ENCODE measurements around the gene USP17L15. TPM values are rescaled to one million over a fixed set of nuclear protein-coding genes. Genes with fewer than 3 reads are reported as not detected.

Gene USP17L15
- not detected in 2 replicates for total RNA-seq

GRCh38 chr4:9234085-9234484 lies at the start of gene USP17L15:
Gene USP17L15, plus strand, starts transcription at chr4:9234385. Its CDS starts 0 bp downstream, at chr4:9234385.

GRCh38 chr4:9210357-9210756 lies 23.8 kb upstream of the USP17L15 start, which contains the start of gene USP17L10:
Gene USP17L10, plus strand, starts transcription at chr4:9210657. Its CDS starts 0 bp downstream, at chr4:9210657.

GRCh38 chr4:9215105-9215504 lies 19.1 kb upstream of the USP17L15 start, which contains the start of gene USP17L11:
Gene USP17L11, plus strand, starts transcription at chr4:9215405. Its CDS starts 0 bp downstream, at chr4:9215405.

DNA sequence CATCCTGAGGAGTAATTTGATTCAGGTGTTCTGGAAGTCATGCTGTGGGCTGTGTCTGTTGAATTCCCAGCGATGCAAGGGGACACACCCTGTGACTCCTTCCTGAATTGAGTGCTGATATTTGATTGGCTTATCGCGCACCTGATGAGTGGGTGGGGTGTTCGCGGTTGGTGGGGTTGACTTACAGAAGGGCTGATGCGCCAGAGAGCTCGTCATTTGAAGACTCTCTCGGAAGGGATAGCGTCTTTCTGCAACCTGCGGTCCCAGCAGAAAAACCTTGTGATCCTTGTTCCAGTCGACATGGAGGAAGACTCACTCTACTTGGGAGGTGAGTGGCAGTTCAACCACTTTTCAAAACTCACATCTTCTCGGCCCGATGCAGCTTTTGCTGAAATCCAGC lies 14.3 kb upstream of the USP17L15 start, which contains the start of gene USP17L12:
Gene USP17L12, plus strand, starts transcription at position 301 of the 400 bp plus-strand sequence. Its CDS starts 0 bp downstream, at position 301.

GRCh38 chr4:9224596-9224995 lies 9.6 kb upstream of the USP17L15 start, which contains the start of gene USP17L13:
Gene USP17L13, plus strand, starts transcription at chr4:9224896. Its CDS starts 0 bp downstream, at chr4:9224896.

DNA sequence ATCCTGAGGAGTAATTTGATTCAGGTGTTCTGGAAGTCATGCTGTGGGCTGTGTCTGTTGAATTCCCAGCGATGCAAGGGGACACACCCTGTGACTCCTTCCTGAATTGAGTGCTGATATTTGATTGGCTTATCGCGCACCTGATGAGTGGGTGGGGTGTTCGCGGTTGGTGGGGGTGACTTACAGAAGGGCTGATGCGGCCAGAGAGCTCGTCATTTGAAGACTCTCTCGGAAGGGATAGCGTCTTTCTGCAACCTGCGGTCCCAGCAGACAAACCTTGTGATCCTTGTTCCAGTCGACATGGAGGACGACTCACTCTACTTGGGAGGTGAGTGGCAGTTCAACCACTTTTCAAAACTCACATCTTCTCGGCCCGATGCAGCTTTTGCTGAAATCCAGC lies 9.4 kb downstream of the USP17L15 start, which contains the start of gene USP17L17:
Gene USP17L17, plus strand, starts transcription at position 301 of the 400 bp plus-strand sequence. Its CDS starts 0 bp downstream, at position 301.

GRCh38 chr4:9247953-9248680 lies 13.9 kb downstream of the USP17L15 start, which contains the start of gene USP17L18:
Gene USP17L18, plus strand, starts transcription at chr4:9248630. Its CDS starts 0 bp downstream, at chr4:9248630.

DNA sequence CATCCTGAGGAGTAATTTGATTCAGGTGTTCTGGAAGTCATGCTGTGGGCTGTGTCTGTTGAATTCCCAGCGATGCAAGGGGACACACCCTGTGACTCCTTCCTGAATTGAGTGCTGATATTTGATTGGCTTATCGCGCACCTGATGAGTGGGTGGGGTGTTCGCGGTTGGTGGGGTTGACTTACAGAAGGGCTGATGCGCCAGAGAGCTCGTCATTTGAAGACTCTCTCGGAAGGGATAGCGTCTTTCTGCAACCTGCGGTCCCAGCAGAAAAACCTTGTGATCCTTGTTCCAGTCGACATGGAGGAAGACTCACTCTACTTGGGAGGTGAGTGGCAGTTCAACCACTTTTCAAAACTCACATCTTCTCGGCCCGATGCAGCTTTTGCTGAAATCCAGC lies 18.9 kb downstream of the USP17L15 start, which contains the start of gene USP17L19:
Gene USP17L19, plus strand, starts transcription at position 301 of the 400 bp plus-strand sequence. Its CDS starts 0 bp downstream, at position 301.

DNA sequence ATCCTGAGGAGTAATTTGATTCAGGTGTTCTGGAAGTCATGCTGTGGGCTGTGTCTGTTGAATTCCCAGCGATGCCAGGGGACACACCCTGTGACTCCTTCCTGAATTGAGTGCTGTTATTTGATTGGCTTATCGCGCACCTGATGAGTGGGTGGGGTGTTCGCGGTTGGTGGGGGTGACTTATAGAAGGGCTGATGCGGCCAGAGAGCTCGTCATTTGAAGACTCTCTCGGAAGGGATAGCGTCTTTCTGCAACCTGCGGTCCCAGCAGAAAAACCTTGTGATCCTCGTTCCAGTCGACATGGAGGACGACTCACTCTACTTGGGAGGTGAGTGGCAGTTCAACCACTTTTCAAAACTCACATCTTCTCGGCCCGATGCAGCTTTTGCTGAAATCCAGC lies 23.6 kb downstream of the USP17L15 start, which contains the start of gene USP17L20:
Gene USP17L20, plus strand, starts transcription at position 301 of the 400 bp plus-strand sequence. Its CDS starts 0 bp downstream, at position 301.

GRCh38 chr4:9262572-9262971 lies 28.4 kb downstream of the USP17L15 start, which contains the start of gene USP17L21:
Gene USP17L21, plus strand, starts transcription at chr4:9262872. Its CDS starts 0 bp downstream, at chr4:9262872.

DNA sequence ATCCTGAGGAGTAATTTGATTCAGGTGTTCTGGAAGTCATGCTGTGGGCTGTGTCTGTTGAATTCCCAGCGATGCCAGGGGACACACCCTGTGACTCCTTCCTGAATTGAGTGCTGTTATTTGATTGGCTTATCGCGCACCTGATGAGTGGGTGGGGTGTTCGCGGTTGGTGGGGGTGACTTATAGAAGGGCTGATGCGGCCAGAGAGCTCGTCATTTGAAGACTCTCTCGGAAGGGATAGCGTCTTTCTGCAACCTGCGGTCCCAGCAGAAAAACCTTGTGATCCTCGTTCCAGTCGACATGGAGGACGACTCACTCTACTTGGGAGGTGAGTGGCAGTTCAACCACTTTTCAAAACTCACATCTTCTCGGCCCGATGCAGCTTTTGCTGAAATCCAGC lies 33.1 kb downstream of the USP17L15 start, which contains the start of gene USP17L22:
Gene USP17L22, plus strand, starts transcription at position 301 of the 400 bp plus-strand sequence. Its CDS starts 0 bp downstream, at position 301.

Other genes starting within 250 kb of the USP17L15 start
- gene FAM90A26, start 64.0 kb upstream of the USP17L15 start, total RNA-seq: not detected in 2 replicates
- gene USP17L10, start 23.7 kb upstream of the USP17L15 start, total RNA-seq: not detected in 2 replicates
- not detected in 2 replicates for gene USP17L11, start 19.0 kb upstream of the USP17L15 start, total RNA-seq
- not detected in 2 replicates for gene USP17L12, start 14.2 kb upstream of the USP17L15 start, total RNA-seq
- gene USP17L13, start 9.5 kb upstream of the USP17L15 start, total RNA-seq: not detected in 2 replicates
- not detected in 2 replicates for gene USP17L17, start 9.5 kb downstream of the USP17L15 start, total RNA-seq
- gene USP17L18, start 14.2 kb downstream of the USP17L15 start, total RNA-seq: not detected in 2 replicates
- gene USP17L19, start 19.0 kb downstream of the USP17L15 start, total RNA-seq: not detected in 2 replicates
- gene USP17L20, start 23.7 kb downstream of the USP17L15 start, total RNA-seq: not detected in 2 replicates
- gene USP17L21, start 28.5 kb downstream of the USP17L15 start, total RNA-seq: not detected in 2 replicates
- gene USP17L22, start 33.2 kb downstream of the USP17L15 start, total RNA-seq: not detected in 2 replicates
- not detected in 2 replicates for gene USP17L24, start 90.8 kb downstream of the USP17L15 start, total RNA-seq
- gene USP17L25, start 95.5 kb downstream of the USP17L15 start, total RNA-seq: not detected in 2 replicates
- not detected in 2 replicates for gene USP17L26, start 100.3 kb downstream of the USP17L15 start, total RNA-seq
- gene USP17L5, start 105.0 kb downstream of the USP17L15 start, total RNA-seq: not detected in 2 replicates
- not detected in 2 replicates for gene USP17L27, start 109.8 kb downstream of the USP17L15 start, total RNA-seq
- gene USP17L28, start 114.5 kb downstream of the USP17L15 start, total RNA-seq: not detected in 2 replicates
- not detected in 2 replicates for gene USP17L29, start 119.3 kb downstream of the USP17L15 start, total RNA-seq
- not detected in 2 replicates for gene USP17L30, start 128.7 kb downstream of the USP17L15 start, total RNA-seq
- not detected in 2 replicates for gene DEFB131A, start 210.0 kb downstream of the USP17L15 start, total RNA-seq

Measured in cardiac atrium fibroblast (primary cell).